HepG2 (cell line): ENCODE results near the gene FSCN2. TPM values are rescaled to one million over a fixed set of nuclear protein-coding genes. Genes with fewer than 3 reads are reported as not detected.
A peak's percentile ranks its signal among the peaks of the same experiment; 100 is the strongest.

ENCODE experiments used
- ATAC-seq: fragments of 200-7000 bp; cut with Tn5 transposase; 3 replicates; pipeline ENCODE4 v1.9.1; 2020; ENCODE audit warnings: mild to moderate bottlenecking, moderate library complexity
- BruUV-seq: library from RNA; stranded (reverse); fragments of 400-500 nt; replicated peaks from 2 replicates; lab custom pipeline; 2021; lab: Mats Ljungman, UMichigan
- CTCF ChIA-PET: fragments of 300-600 bp; formaldehyde crosslinking; extraction: SDS; loops from one replicate; lab custom pipeline; 2021; ENCODE audit warnings: low total read pairs, inconsistent platforms, low intra/inter-chr PET ratio; lab: Yijun Ruan, JAX
- POLR2A ChIA-PET: fragments of 350-600 bp; sonication (Branson Sonifier 250); formaldehyde crosslinking; loops from one replicate; lab custom pipeline; 2020; ENCODE audit warnings: antibody characterized with exemption, inconsistent platforms; lab: Yijun Ruan, JAX
- DNase-seq: peaks from one replicate; pipeline ENCODE4 v3.0.0-alpha.2; 2015; ENCODE audit warnings: low spot score
- FAIRE-seq: peaks from 3 replicates; lab custom pipeline; 2011; peaks lifted over from hg19 to GRCh38; lab: Jason Lieb, UNC
- H2AFZ ChIP-seq: one replicate; pipeline ENCODE4 v1.6.1; 2011; ENCODE audit warnings: low read length, inconsistent platforms
- H3K27ac ChIP-seq: fragments of 300-600 bp; 3 replicates; pipeline ENCODE4 v1.8.0; 2011; ENCODE audit warnings: mixed run types, mild to moderate bottlenecking, mixed read lengths, low read length, inconsistent platforms; ENCODE audit not compliant: insufficient read depth; ENCODE audit errors: extremely low read length
- H3K27me3 ChIP-seq, 2 experiments: fragments of 200-600 bp in 1 of 2; 2 replicates in 1 of 2; 3 replicates in 1 of 2; pipeline versions ENCODE4 v1.6.0 to v1.8.0; 2011; ENCODE audit warnings: low read length in 2 of 2, mild to moderate bottlenecking in 2 of 2, moderate library complexity in 2 of 2, inconsistent platforms in 1 of 2; ENCODE audit not compliant: insufficient read depth in 2 of 2, control insufficient read depth in 1 of 2
- H3K36me3 ChIP-seq, 2 experiments: fragments of 200-600 bp in 1 of 2; replicated peaks in 1 of 2; 2 replicates in 1 of 2; 3 replicates in 1 of 2; pipeline versions ENCODE4 v1.5.1 to v1.8.0; 2011; ENCODE audit warnings: low read length in 2 of 2, inconsistent platforms in 1 of 2; ENCODE audit not compliant: insufficient read depth in 2 of 2, control insufficient read depth in 1 of 2
- H3K4me1 ChIP-seq: 2 replicates; pipeline ENCODE4 v1.5.1; 2012; ENCODE audit warnings: low read length, inconsistent platforms; ENCODE audit not compliant: insufficient read depth
- H3K4me2 ChIP-seq: 2 replicates; pipeline ENCODE4 v1.6.0; 2011; ENCODE audit warnings: low read depth, low read length, inconsistent platforms
- H3K4me3 ChIP-seq, 3 experiments: fragments of 200-600 bp in 1 of 3; sonication (generic), shearing (Covaris generic) in 1 of 3; replicated peaks in 1 of 3; 2 replicates each; pipeline ENCODE4 v1.5.1; 2011 to 2016; ENCODE audit warnings: low read length in 3 of 3, inconsistent platforms in 2 of 3, low read depth in 2 of 3, mild to moderate bottlenecking in 2 of 3, control low read depth in 1 of 3, mixed read lengths in 1 of 3; ENCODE audit not compliant: insufficient read depth in 1 of 3
- H3K79me2 ChIP-seq: one replicate; pipeline ENCODE4 v1.6.1; 2011; ENCODE audit warnings: low read length, inconsistent platforms; ENCODE audit not compliant: insufficient read depth
- H3K9ac ChIP-seq: 2 replicates; pipeline ENCODE4 v1.6.0; 2011; ENCODE audit warnings: mild to moderate bottlenecking, low read depth, low read length, inconsistent platforms; ENCODE audit not compliant: insufficient read depth
- H3K9me3 ChIP-seq: 2 replicates; pipeline ENCODE4 v1.5.1; 2012; ENCODE audit warnings: mild to moderate bottlenecking, low read length
- H4K20me1 ChIP-seq: 2 replicates; pipeline ENCODE4 v1.6.0; 2011; ENCODE audit warnings: inconsistent platforms, mild to moderate bottlenecking, low read length, moderate library complexity; ENCODE audit not compliant: insufficient read depth
- ATM ChIP-seq: fragments of 450-650 bp; IDR thresholded peaks from 2 replicates; pipeline ENCODE4 v1.7.1; 2017; ENCODE audit warnings: mild to moderate bottlenecking, borderline replicate concordance
- BHLHE40 ChIP-seq: IDR thresholded peaks from 2 replicates; pipeline ENCODE4 v1.6.1; 2011; ENCODE audit warnings: low read length, improper control_type of control experiment
- CC2D1A ChIP-seq: sonication (generic); formaldehyde crosslinking; IDR thresholded peaks from 2 replicates; pipeline ENCODE4 v1.8.1; 2023; ENCODE audit warnings: mild to moderate bottlenecking, missing genetic modification reagents
- HMGXB4 ChIP-seq, 2 experiments: sonication (generic) in 1 of 2; formaldehyde crosslinking in 1 of 2; IDR thresholded peaks; 2 replicates each; pipeline versions ENCODE4 v1.4.0 to v1.6.1; 2018 to 2020; ENCODE audit warnings: missing genetic modification reagents in 2 of 2, borderline replicate concordance in 1 of 2, low read depth in 1 of 2, mild to moderate bottlenecking in 1 of 2, missing biosample characterization in 1 of 2
- HNRNPH1 ChIP-seq: fragments of 200-400 bp; formaldehyde crosslinking; optimal IDR thresholded peaks from 2 replicates; pipeline ENCODE3; 2017; ENCODE audit warnings: mild to moderate bottlenecking, low read depth, low read length
- MED1 ChIP-seq: sonication (generic); formaldehyde crosslinking; IDR thresholded peaks from 2 replicates; pipeline ENCODE4 v1.4.0; 2020; ENCODE audit warnings: missing genetic modification reagents
- MEIS1 ChIP-seq: sonication (generic); formaldehyde crosslinking; IDR thresholded peaks from 2 replicates; pipeline ENCODE4 v1.9.0; 2021; ENCODE audit warnings: mild to moderate bottlenecking, missing genetic modification reagents, moderate library complexity, borderline replicate concordance
- MYNN ChIP-seq: sonication (generic); formaldehyde crosslinking; IDR thresholded peaks from 2 replicates; pipeline ENCODE4 v1.4.0; 2020; ENCODE audit warnings: mild to moderate bottlenecking, low read depth, missing genetic modification reagents
- NR2F6 ChIP-seq, 2 experiments: IDR thresholded peaks; 2 replicates each; pipeline ENCODE4 v1.6.1; 2016; ENCODE audit warnings: antibody characterized with exemption in 1 of 2, mild to moderate bottlenecking in 1 of 2
- PRDM4 ChIP-seq: sonication (generic); formaldehyde crosslinking; IDR thresholded peaks from 2 replicates; pipeline ENCODE4 v1.9.0; 2021; ENCODE audit warnings: missing genetic modification reagents, borderline replicate concordance
- RCOR2 ChIP-seq: IDR thresholded peaks from 2 replicates; pipeline ENCODE4 v1.6.1; 2016; ENCODE audit warnings: missing biosample characterization, missing genetic modification reagents
- SALL2 ChIP-seq: sonication (generic); formaldehyde crosslinking; IDR thresholded peaks from 2 replicates; pipeline ENCODE4 v1.8.1; 2023; ENCODE audit warnings: mild to moderate bottlenecking, missing genetic modification reagents, inconsistent platforms
- TEAD3 ChIP-seq: optimal IDR thresholded peaks from 2 replicates; pipeline ENCODE3; 2016; ENCODE audit warnings: borderline replicate concordance
- ZNF383 ChIP-seq: sonication (generic); formaldehyde crosslinking; IDR thresholded peaks from 2 replicates; pipeline ENCODE4 v1.4.0; 2020; ENCODE audit warnings: missing genetic modification reagents, mild to moderate bottlenecking, borderline replicate concordance
- ZNF441 ChIP-seq: sonication (generic); formaldehyde crosslinking; IDR thresholded peaks from 2 replicates; pipeline ENCODE4 v1.7.0; 2021; ENCODE audit warnings: missing genetic modification reagents, borderline replicate concordance
- ZNF652 ChIP-seq: IDR thresholded peaks from 2 replicates; pipeline ENCODE4 v1.6.1; 2016; ENCODE audit warnings: low read depth, borderline replicate concordance
- ZNF788 ChIP-seq: sonication (generic); formaldehyde crosslinking; IDR thresholded peaks from 2 replicates; pipeline ENCODE4 v1.5.0; 2020; ENCODE audit warnings: mild to moderate bottlenecking, missing genetic modification reagents, borderline replicate concordance
- WGBS: methylation state at CpG from one replicate; pipeline ENCODE4 v1.1.6; 2017; ENCODE audit warnings: low lambda C conversion rate; 5-methylcytosine and 5-hydroxymethylcytosine counted together
- in situ Hi-C: cut with HindIII; loops from 2 replicates; pipeline ENCODE4 v1.10.0; 2017; ENCODE audit warnings: low pct_unique_long_range_greater_than_20kb; ENCODE audit not compliant: extremely low pct_ligation_motif_present
- intact Hi-C: fragments of 100-400 bp; cut with micrococcal nuclease; formaldehyde crosslinking; loops from one replicate; pipeline ENCODE4 v1.10.0; 2022; ENCODE audit not compliant: unreplicated experiment
- polyA plus RNA-seq, 8 experiments: library from polyadenylated mRNA; depleted of rRNA in 3 of 8; stranded (reverse) in 7 of 8; unstranded in 1 of 8; fragments of >200 nt; fragmentation: Illumina TruSeq in 4 of 8; extraction: Trizol in 4 of 8; gene quantifications; 2 replicates each; pipeline versions ENCODE4 v1.2.1 to v1.2.3, GENCODE V29; 2011 to 2016; ENCODE audit warnings: low read depth in 4 of 8, missing spikeins in 1 of 8, mixed read lengths in 1 of 8; ENCODE audit not compliant: insufficient read depth in 1 of 8
- total RNA-seq, 5 experiments: library from RNA; depleted of rRNA; stranded (reverse); fragments of >200 nt; fragmentation: Illumina TruSeq; extraction: Trizol; gene quantifications; 2 replicates each; pipeline ENCODE4 v1.2.3, GENCODE V29; 2016; ENCODE audit warnings: low read depth in 1 of 5
- TF ChIP-seq, protein P1 (sequence below): IDR thresholded peaks from 2 replicates; pipeline ENCODE4 v1.6.1; 2016; ENCODE audit warnings: low read depth, control low read depth

Gene FSCN2
- total and polyA plus RNA-seq, 2 of the 13 experiments (the other 11 are each of a cell fraction or from before 2014, with no cell fraction given): 0.09 TPM; not detected in 1

DNA sequence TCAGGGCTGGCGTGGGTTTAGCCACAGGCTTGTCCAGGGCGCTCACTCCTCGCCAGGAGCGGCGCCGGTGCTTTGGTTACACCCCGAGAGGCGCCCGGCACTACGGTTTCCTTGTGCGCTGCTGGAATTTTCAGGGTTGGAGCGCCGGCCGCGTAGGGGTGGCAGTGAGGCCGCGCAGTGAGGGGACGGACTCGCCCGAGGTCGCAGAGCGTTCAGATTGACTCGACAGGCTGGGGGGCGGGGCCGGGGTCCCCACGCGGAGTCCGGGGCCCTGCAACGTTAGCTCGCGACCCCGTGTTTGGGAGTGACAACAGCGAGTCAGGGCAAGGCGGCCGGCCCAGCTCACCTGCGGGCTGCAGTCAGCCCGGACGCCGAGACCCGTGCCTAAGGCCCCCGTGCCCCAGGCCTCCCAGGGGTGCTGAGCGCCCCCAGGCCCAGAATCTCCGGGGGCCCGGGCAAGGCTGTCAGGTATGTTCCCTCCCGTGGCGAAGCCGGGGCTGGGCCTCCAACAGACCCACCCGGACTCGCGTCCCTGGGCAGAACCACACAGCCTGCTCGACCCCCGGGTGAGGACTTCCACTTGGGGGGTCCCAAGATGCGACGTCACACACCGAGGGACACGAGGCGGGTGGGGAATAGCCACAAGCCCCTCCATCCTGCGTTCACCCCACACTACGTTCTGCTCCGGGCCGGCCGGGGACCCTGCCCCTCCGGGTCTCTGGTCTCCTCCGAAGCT lies 14.3 kb upstream of the FSCN2 start (continued):
- TF ChIP-seq ATM (no peak), NR2F6 (IDR thresholded peaks at IDR 0.05) (no peak), NR2F6 (CRISPR knock-in tag; IDR thresholded peaks at IDR 0.05) (0 out of 2 replicates have a peak, but pooled peaks have one; percentile 36), RCOR2 (no peak), CC2D1A (CRISPR knock-in tag) (no peak), SALL2 (CRISPR knock-in tag) (no peak), TEAD3 (CRISPR knock-in tag) (peak; percentile 65), MED1 (CRISPR knock-in tag) (peak; percentile 43; the same call in 1 of the 2 replicates)
- TF ChIP-seq, protein P1, sequence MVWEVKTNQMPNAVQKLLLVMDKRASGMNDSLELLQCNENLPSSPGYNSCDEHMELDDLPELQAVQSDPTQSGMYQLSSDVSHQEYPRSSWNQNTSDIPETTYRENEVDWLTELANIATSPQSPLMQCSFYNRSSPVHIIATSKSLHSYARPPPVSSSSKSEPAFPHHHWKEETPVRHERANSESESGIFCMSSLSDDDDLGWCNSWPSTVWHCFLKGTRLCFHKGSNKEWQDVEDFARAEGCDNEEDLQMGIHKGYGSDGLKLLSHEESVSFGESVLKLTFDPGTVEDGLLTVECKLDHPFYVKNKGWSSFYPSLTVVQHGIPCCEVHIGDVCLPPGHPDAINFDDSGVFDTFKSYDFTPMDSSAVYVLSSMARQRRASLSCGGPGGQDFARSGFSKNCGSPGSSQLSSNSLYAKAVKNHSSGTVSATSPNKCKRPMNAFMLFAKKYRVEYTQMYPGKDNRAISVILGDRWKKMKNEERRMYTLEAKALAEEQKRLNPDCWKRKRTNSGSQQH: peak; percentile 35; the same call in 1 of the 2 replicates

GRCh38 chr17:81514489-81514738 lies 13.8 kb upstream of the FSCN2 start:
- Histone ChIP-seq H3K4me1 (peaks cover 55% of the 10 kb centered on the region), H3K4me2 (peak overlapping the region; percentile 97), H3K9me3 (no peaks in the 10 kb centered on the region), H4K20me1 (peaks cover 29% of the 10 kb centered on the region), H3K9ac (peak overlapping the region; percentile 99), H3K36me3 (peaks cover 14 to 23% of the 10 kb centered on the region in 2 experiments), H3K79me2 (peaks cover 26% of the 10 kb centered on the region), H3K27me3 (no peaks in the 10 kb centered on the region; a peak in 1 of 5 replicates), H3K27ac (peak overlapping the region; percentile 86), H2AFZ (no peak overlapping the region), H3K4me3 (peak overlapping the region; percentile 54 to 88 (median 75))
- ChIA-PET POLR2A (interaction anchor here (0.6 to 4.3 kb wide), 9 partner anchors 9 to 275 kb away, joined by 3 to 27 read pairs (median 4); partner anchors contain the start of genes BAHCC1, FAAP100, NDUFAF8 and TEPSIN), CTCF (no interaction called here)
- DNase-seq (no peak), ATAC-seq (no peak), FAIRE-seq (no peak)
- no TSS peak for BruUV-seq
- in situ Hi-C loops: no loop called here
- 0% methylated on average over 9 of the region's 34 CpGs for WGBS
- intact Hi-C loops: loop anchor here (10.0 kb wide), 1 partner anchor 120 kb away; the partner anchor contains the start of gene BAHCC1
- TF ChIP-seq ZNF652 (CRISPR knock-in tag): no peak
- TF ChIP-seq ZNF441 (CRISPR knock-in tag): no peak
- no peak for TF ChIP-seq MYNN (CRISPR knock-in tag)
- TF ChIP-seq BHLHE40: 0 out of 2 replicates have a peak, but pooled peaks have one; percentile 14
- no peak for TF ChIP-seq PRDM4 (CRISPR knock-in tag)
- TF ChIP-seq ZNF788 (CRISPR knock-in tag): no peak
- TF ChIP-seq HMGXB4 (CRISPR knock-in tag; IDR thresholded peaks at IDR 0.05; ENCODE audit: borderline replicate concordance in 1 of 2, low read depth in 1 of 2): no peak
- TF ChIP-seq MEIS1 (CRISPR knock-in tag): no peak
- no peak for TF ChIP-seq HNRNPH1
- no peak for TF ChIP-seq ZNF383 (CRISPR knock-in tag)
